ENCODE results near the gene RFX2. TPM values are rescaled to one million over a fixed set of nuclear protein-coding genes. Genes with fewer than 3 reads are reported as not detected.
A peak's percentile ranks its signal among the peaks of the same experiment; 100 is the strongest.

Gene RFX2
- total and polyA plus RNA-seq, 9 of the 15 experiments (the other 6 are each of a cell fraction or from before 2014, with no cell fraction given): 3.6 to 18.7 (median 8.7) TPM

GRCh38 chr19:6061376-6062130 is 48.7 kb downstream of the RFX2 start:
- POLR2A ChIA-PET: interaction anchor here (0.6 to 1.3 kb wide), 2 partner anchors 17 to 63 kb away, joined by 3 read pairs; no protein-coding TSS in a partner anchor
- WGBS (ENCODE audit: insufficient coverage, low coverage, missing lambda C conversion rate): 39% methylated on average over 16 of the region's 16 CpGs
- intact Hi-C loops (cut with micrococcal nuclease): no loop called here
- TF ChIP-seq ILF3 (IDR thresholded peaks at IDR 0.05; ENCODE audit: borderline replicate concordance): no peak
- TF ChIP-seq PURB (CRISPR knock-in tag; IDR thresholded peaks at IDR 0.05; ENCODE audit: low read depth): no peak
- 0 out of 4 replicates have a peak, but pooled peaks of 1 of the 2 experiments have one; percentile 3 for TF ChIP-seq ARNT (IDR thresholded peaks at IDR 0.05)
- peak; percentile 0; the same call in 1 of the 2 replicates for TF ChIP-seq ZSCAN29 (IDR thresholded peaks at IDR 0.05)
- TF ChIP-seq, protein P1, sequence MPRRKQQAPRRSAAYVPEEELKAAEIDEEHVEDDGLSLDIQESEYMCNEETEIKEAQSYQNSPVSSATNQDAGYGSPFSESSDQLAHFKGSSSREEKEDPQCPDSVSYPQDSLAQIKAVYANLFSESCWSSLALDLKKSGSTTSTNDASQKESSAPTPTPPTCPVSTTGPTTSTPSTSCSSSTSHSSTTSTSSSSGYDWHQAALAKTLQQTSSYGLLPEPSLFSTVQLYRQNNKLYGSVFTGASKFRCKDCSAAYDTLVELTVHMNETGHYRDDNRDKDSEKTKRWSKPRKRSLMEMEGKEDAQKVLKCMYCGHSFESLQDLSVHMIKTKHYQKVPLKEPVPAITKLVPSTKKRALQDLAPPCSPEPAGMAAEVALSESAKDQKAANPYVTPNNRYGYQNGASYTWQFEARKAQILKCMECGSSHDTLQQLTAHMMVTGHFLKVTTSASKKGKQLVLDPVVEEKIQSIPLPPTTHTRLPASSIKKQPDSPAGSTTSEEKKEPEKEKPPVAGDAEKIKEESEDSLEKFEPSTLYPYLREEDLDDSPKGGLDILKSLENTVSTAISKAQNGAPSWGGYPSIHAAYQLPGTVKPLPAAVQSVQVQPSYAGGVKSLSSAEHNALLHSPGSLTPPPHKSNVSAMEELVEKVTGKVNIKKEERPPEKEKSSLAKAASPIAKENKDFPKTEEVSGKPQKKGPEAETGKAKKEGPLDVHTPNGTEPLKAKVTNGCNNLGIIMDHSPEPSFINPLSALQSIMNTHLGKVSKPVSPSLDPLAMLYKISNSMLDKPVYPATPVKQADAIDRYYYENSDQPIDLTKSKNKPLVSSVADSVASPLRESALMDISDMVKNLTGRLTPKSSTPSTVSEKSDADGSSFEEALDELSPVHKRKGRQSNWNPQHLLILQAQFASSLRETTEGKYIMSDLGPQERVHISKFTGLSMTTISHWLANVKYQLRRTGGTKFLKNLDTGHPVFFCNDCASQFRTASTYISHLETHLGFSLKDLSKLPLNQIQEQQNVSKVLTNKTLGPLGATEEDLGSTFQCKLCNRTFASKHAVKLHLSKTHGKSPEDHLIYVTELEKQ (CRISPR knock-in tag; IDR thresholded peaks at IDR 0.05): no peak
- TF ChIP-seq, protein P2, sequence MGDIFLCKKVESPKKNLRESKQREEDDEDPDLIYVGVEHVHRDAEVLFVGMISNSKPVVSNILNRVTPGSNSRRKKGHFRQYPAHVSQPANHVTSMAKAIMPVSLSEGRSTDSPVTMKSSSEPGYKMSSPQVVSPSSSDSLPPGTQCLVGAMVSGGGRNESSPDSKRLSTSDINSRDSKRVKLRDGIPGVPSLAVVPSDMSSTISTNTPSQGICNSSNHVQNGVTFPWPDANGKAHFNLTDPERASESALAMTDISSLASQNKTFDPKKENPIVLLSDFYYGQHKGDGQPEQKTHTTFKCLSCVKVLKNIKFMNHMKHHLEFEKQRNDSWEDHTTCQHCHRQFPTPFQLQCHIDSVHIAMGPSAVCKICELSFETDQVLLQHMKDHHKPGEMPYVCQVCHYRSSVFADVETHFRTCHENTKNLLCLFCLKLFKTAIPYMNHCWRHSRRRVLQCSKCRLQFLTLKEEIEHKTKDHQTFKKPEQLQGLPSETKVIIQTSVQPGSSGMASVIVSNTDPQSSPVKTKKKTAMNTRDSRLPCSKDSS (IDR thresholded peaks at IDR 0.05; ENCODE audit: low read depth, partially characterized antibody): no peak
- TF ChIP-seq POU5F1 (IDR thresholded peaks at IDR 0.05; ENCODE audit: borderline replicate concordance, low read depth, low read length, partially characterized antibody): no peak
- TF ChIP-seq, protein P3, sequence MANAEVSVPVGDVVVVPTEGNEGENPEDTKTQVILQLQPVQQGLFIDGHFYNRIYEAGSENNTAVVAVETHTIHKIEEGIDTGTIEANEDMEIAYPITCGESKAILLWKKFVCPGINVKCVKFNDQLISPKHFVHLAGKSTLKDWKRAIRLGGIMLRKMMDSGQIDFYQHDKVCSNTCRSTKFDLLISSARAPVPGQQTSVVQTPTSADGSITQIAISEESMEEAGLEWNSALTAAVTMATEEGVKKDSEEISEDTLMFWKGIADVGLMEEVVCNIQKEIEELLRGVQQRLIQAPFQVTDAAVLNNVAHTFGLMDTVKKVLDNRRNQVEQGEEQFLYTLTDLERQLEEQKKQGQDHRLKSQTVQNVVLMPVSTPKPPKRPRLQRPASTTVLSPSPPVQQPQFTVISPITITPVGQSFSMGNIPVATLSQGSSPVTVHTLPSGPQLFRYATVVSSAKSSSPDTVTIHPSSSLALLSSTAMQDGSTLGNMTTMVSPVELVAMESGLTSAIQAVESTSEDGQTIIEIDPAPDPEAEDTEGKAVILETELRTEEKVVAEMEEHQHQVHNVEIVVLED (CRISPR knock-in tag; IDR thresholded peaks at IDR 0.05): no peak
- no peak for TF ChIP-seq TGIF2 (CRISPR knock-in tag; IDR thresholded peaks at IDR 0.05)
- 0 out of 2 replicates have a peak, but pooled peaks have one; percentile 18 for TF ChIP-seq SMARCA5 (IDR thresholded peaks at IDR 0.05)
- TF ChIP-seq ARID3B (CRISPR knock-in tag; IDR thresholded peaks at IDR 0.05; ENCODE audit: borderline replicate concordance): no peak
- TF ChIP-seq FOXJ2 (tag; IDR thresholded peaks at IDR 0.05): peak; percentile 23; the same call in 1 of the 2 replicates

More at GRCh38 chr19:6061376-6062130, 48.7 kb downstream of the RFX2 start:
- CTCF ChIA-PET (ENCODE audit: low intra/inter-chr PET ratio): interaction anchor here (0.5 kb wide), 1 partner anchor 8 kb away, joined by 4 read pairs; no protein-coding TSS in a partner anchor
- peak in 1 of 4 experiments; percentile 32 for DNase-seq (ENCODE audit: extremely low read depth in 1 of 4, low spot score in 3 of 4)
- no peaks in the 10 kb centered on the region for H3K9me3 ChIP-seq (replicated peaks; ENCODE audit: control insufficient read depth, insufficient read depth, low read depth, low read length)
- no TSS peak for BruUV-seq (replicated peaks)
- no peaks in the 10 kb centered on the region for H4K20me1 ChIP-seq (replicated peaks; ENCODE audit: control insufficient read depth, insufficient read depth, low read length)
- peaks cover 53% of the 10 kb centered on the region for H3K79me2 ChIP-seq (ENCODE audit: control insufficient read depth, insufficient read depth, low read length)
- H3K4me3 ChIP-seq: no peak overlapping the region
- FAIRE-seq: no peak
- peak overlapping the region; percentile 67 for H3K4me2 ChIP-seq (ENCODE audit: insufficient read depth, low read length)
- ATAC-seq: peak; percentile 35
- H3K36me3 ChIP-seq (ENCODE audit: control insufficient read depth, insufficient read depth, low read length): peaks cover 4% of the 10 kb centered on the region; the same call in 1 of the 3 replicates
- peak overlapping the region; percentile 85 for H3K27ac ChIP-seq (ENCODE audit: extremely low read depth, low read depth, low read length)
- peak overlapping the region; percentile 60 to 88; a peak in 3 of 4 replicates for H3K9ac ChIP-seq (ENCODE audit: insufficient read depth in 1 of 2, low read depth in 2 of 2, low read length in 2 of 2)
- H3K4me1 ChIP-seq (replicated peaks in 1 of 2; ENCODE audit: control insufficient read depth in 2 of 2, insufficient read depth in 2 of 2, low read length in 2 of 2): peaks cover 71 to 81% of the 10 kb centered on the region in 2 experiments
- H2AFZ ChIP-seq (ENCODE audit: low read depth, low read length): peak overlapping the region; percentile 74
- no peaks in the 10 kb centered on the region for H3K27me3 ChIP-seq (ENCODE audit: control insufficient read depth in 2 of 2, insufficient read depth in 2 of 2, low read length in 2 of 2)
- H3K9me1 ChIP-seq (ENCODE audit: control insufficient read depth, insufficient read depth, low read length): no peaks in the 10 kb centered on the region
- in situ Hi-C loops (cut with MboI): no loop called here
